Adrenal gland (tissue), 12 donors: ENCODE results near the gene USP10. TPM values are rescaled to one million over a fixed set of nuclear protein-coding genes. Genes with fewer than 3 reads are reported as not detected.
A peak's percentile ranks its signal among the peaks of the same experiment; 100 is the strongest.

Experiments
- DNase-seq, 7 donors: peaks; one replicate each; pipeline ENCODE4 v3.0.0-alpha.2; 2019 to 2020
- H3K27ac ChIP-seq, 5 donors: fragments of 200-600 bp; sonication (generic) in 4 of 5; 1 replicate in 3 of 5; 2 replicates in 2 of 5; pipeline versions ENCODE4 v1.5.1 to v1.8.0; 2016 to 2020; ENCODE audit warnings: mild to moderate bottlenecking in 1 of 5
- H3K27me3 ChIP-seq: fragments of 200-600 bp; 2 replicates; pipeline ENCODE4 v1.8.0; 2021
- H3K36me3 ChIP-seq, 2 donors: fragments of 200-600 bp; replicated peaks in 1 of 2; 1 replicate in 1 of 2; 2 replicates in 1 of 2; pipeline versions ENCODE4 v1.5.1 to v1.8.0; 2018 to 2022
- H3K4me1 ChIP-seq, 2 donors: fragments of 200-600 bp; replicated peaks in 1 of 2; 1 replicate in 1 of 2; 2 replicates in 1 of 2; pipeline versions ENCODE4 v1.5.1 to v1.8.0; 2018 to 2021
- H3K4me3 ChIP-seq, 4 donors: fragments of 200-600 bp; sonication (generic) in 3 of 4; one replicate each; pipeline ENCODE4 v1.5.1; 2016 to 2018
- H3K9me3 ChIP-seq, 3 donors: fragments of 200-600 bp; sonication (generic) in 1 of 3; replicated peaks in 1 of 3; 1 replicate in 2 of 3; 2 replicates in 1 of 3; pipeline versions ENCODE4 v1.5.1 to v1.8.0; 2016 to 2021
- POLR2A ChIP-seq, 2 donors: fragments of 450-650 bp; IDR thresholded peaks; one replicate each; pipeline ENCODE4 v1.6.1; 2017; ENCODE audit warnings: antibody characterized with exemption in 2 of 2, mild to moderate bottlenecking in 2 of 2, moderate library complexity in 1 of 2
- WGBS, 4 donors: extraction: QIAGEN DNeasy Blood & Tissue Kit in 2 of 4; methylation state at CpG; one replicate each; pipeline versions ENCODE4 v1.1.5 to v1.1.7; 2013 to 2017; 5-methylcytosine and 5-hydroxymethylcytosine counted together
- intact Hi-C, 2 donors: fragments of 100-400 bp; cut with DNase I; formaldehyde crosslinking; loops; one replicate each; pipeline versions ENCODE4 v1.14.1 to v1.15.0; 2022 to 2023
- polyA plus RNA-seq, 3 donors: library from polyadenylated mRNA; stranded (reverse); fragments of 200-250 nt in 2 of 3; fragments of 350-450 nt in 1 of 3; fragmentation: Illumina TruSeq in 1 of 3; extraction: RNeasy Lipid Tissue Mini Kit (QIAGEN cat#74804) in 1 of 3; gene quantifications; one replicate each; pipeline ENCODE4 v1.2.3, GENCODE V29; 2013 to 2014
- total RNA-seq, 9 donors: library from RNA; depleted of rRNA in 4 of 9; stranded (reverse); fragments of >200 nt in 4 of 9; fragments of 120-200 nt in 1 of 9; fragmentation: NEBNext Ultra II Directional in 1 of 9; extraction: Animal tissue kit (Norgen Biotek cat#: 25700) in 1 of 9; gene quantifications; one replicate each; pipeline versions ENCODE4 v1.1.0 to v1.2.4, GENCODE V29; 2013 to 2023
- TF ChIP-seq, protein P1 (sequence below), 6 experiments: fragments of 450-650 bp in 4 of 6; fragments of 200-600 bp in 2 of 6; sonication (generic) in 1 of 6; IDR thresholded peaks; 1 replicate in 5 of 6; 2 replicates in 1 of 6; pipeline versions ENCODE4 v1.5.1 to v1.8.0; 2016 to 2021; ENCODE audit warnings: antibody characterized with exemption in 6 of 6, mild to moderate bottlenecking in 2 of 6, moderate library complexity in 1 of 6
- donor health status: healthy with polysubstance abuse.
- donor health status: Bipolar disorder and iron deficiency.
- donor health status: DM: yes; HTN: yes; CAD: no.
- donor health status: DM: no; HTN: no; CAD: no.
- donor health status: DM: no; HTN: no; CAD: no.
- donor health status: DM: yes; HTN: yes; CAD: no.

The USP10 gene
- total and polyA plus RNA-seq, 12 donors = 16.2 to 154 (median 60.4) TPM

- WGBS, 4 donors = 70 to 77% (median 74%) methylated on average over 14 of the region's 14 CpGs
- Histone ChIP-seq H3K4me3 (no peak overlapping the region), H3K4me1 (peaks cover 14 to 49% of the 10 kb centered on the region in 2 donors), H3K27ac (peak overlapping the region in 3 of 5 donors; percentile 10 to 48 (median 37)), H3K36me3 (no peaks in the 10 kb centered on the region), H3K9me3 (no peaks in the 10 kb centered on the region), H3K27me3 (no peaks in the 10 kb centered on the region)
- peak in 2 of 7 donors; percentile 23 to 39 for DNase-seq
- no peak for TF ChIP-seq POLR2A (IDR thresholded peaks at IDR 0.05)
- TF ChIP-seq, protein P1, sequence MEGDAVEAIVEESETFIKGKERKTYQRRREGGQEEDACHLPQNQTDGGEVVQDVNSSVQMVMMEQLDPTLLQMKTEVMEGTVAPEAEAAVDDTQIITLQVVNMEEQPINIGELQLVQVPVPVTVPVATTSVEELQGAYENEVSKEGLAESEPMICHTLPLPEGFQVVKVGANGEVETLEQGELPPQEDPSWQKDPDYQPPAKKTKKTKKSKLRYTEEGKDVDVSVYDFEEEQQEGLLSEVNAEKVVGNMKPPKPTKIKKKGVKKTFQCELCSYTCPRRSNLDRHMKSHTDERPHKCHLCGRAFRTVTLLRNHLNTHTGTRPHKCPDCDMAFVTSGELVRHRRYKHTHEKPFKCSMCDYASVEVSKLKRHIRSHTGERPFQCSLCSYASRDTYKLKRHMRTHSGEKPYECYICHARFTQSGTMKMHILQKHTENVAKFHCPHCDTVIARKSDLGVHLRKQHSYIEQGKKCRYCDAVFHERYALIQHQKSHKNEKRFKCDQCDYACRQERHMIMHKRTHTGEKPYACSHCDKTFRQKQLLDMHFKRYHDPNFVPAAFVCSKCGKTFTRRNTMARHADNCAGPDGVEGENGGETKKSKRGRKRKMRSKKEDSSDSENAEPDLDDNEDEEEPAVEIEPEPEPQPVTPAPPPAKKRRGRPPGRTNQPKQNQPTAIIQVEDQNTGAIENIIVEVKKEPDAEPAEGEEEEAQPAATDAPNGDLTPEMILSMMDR (IDR thresholded peaks at IDR 0.05) = no peak
- intact Hi-C loops = loop anchor here (10.0 kb wide), 2 partner anchors 171 to 201 kb away; no protein-coding TSS in a partner anchor
Observed at GRCh38 chr16:84753412-84754326, 53.9 kb downstream of the USP10 start.

DNA sequence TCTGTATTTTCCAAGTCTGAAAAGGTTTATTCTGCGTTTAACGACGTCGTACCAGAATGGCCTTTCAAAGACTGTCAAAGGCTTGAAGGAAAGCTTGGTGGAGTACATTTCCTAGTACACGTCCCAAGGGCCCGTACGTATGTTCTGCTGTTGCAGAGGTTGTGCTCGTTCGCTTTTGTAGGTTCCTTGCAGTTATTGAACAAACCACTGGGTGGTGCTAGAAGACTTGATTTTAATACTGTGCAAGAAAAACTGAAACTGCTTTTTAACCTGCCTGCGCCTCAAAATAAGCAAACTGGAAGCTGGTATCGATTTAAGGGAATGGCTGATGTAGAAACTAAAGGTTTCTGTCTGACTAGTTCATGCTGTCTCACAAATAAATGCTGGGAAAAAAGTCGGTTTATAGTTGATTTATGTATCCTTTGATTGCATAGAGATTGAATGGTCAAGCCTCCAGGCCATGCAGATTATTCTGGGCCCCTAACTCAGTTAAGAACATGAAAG, 54.6 kb downstream of the USP10 start:
- WGBS, 4 donors = 3% methylated on average over 12 of the region's 12 CpGs
- no peak for TF ChIP-seq POLR2A (IDR thresholded peaks at IDR 0.05)
- TF ChIP-seq, protein P1 (IDR thresholded peaks at IDR 0.05) = peak; percentile 70 to 94 (median 88)
- no peaks in the 10 kb centered on the region for H3K36me3 ChIP-seq
- no peak overlapping the region for H3K4me3 ChIP-seq
- no peaks in the 10 kb centered on the region for H3K9me3 ChIP-seq
- no peaks in the 10 kb centered on the region for H3K27me3 ChIP-seq
- peak overlapping the region in 3 of 5 donors; percentile 10 to 48 (median 37) for H3K27ac ChIP-seq
- intact Hi-C loops = loop anchor here (10.0 kb wide), 2 partner anchors 170 to 200 kb away; no protein-coding TSS in a partner anchor
- peaks cover 14 to 52% of the 10 kb centered on the region in 2 donors for H3K4me1 ChIP-seq
- DNase-seq = peak; percentile 69 to 91 (median 79)

- H3K27me3 ChIP-seq = no peaks in the 10 kb centered on the region
- WGBS, 4 donors = 72 to 78% (median 77%) methylated on average over 17 of the region's 17 CpGs
- peak overlapping the region in 2 of 5 donors; percentile 37 to 48 for H3K27ac ChIP-seq
- H3K4me1 ChIP-seq = peaks cover 14 to 46% of the 10 kb centered on the region in 2 donors
- intact Hi-C loops = loop anchor here (5.0 to 10.0 kb wide), 4 partner anchors 170 to 217 kb away; no protein-coding TSS in a partner anchor
- TF ChIP-seq POLR2A (IDR thresholded peaks at IDR 0.05) = no peak
- TF ChIP-seq, protein P1 (IDR thresholded peaks at IDR 0.05) = no peak
- H3K4me3 ChIP-seq = no peak overlapping the region
- DNase-seq = peak in 1 of 7 donors; percentile 24
- H3K9me3 ChIP-seq = no peaks in the 10 kb centered on the region
- H3K36me3 ChIP-seq = no peaks in the 10 kb centered on the region
Observed at GRCh38 chr16:84754956-84755672, 55.3 kb downstream of the USP10 start.

- H3K4me1 ChIP-seq = peaks cover 14 to 35% of the 10 kb centered on the region in 2 donors
- DNase-seq = no peak
- intact Hi-C loops = loop anchor here (5.0 to 10.0 kb wide), 4 partner anchors 168 to 215 kb away; no protein-coding TSS in a partner anchor
- no peaks in the 10 kb centered on the region for H3K36me3 ChIP-seq
- no peak overlapping the region for H3K4me3 ChIP-seq
- H3K9me3 ChIP-seq = no peaks in the 10 kb centered on the region
- no peak overlapping the region for H3K27ac ChIP-seq
- H3K27me3 ChIP-seq = no peaks in the 10 kb centered on the region
- WGBS, 4 donors = 35 to 40% (median 37%) methylated on average over 2 of the region's 2 CpGs
- TF ChIP-seq, protein P1 (IDR thresholded peaks at IDR 0.05) = no peak
- TF ChIP-seq POLR2A (IDR thresholded peaks at IDR 0.05) = no peak
Observed at GRCh38 chr16:84756830-84757229, 57.0 kb downstream of the USP10 start.
